Measurements from ENCODE around the gene ACTN4.

DNA sequence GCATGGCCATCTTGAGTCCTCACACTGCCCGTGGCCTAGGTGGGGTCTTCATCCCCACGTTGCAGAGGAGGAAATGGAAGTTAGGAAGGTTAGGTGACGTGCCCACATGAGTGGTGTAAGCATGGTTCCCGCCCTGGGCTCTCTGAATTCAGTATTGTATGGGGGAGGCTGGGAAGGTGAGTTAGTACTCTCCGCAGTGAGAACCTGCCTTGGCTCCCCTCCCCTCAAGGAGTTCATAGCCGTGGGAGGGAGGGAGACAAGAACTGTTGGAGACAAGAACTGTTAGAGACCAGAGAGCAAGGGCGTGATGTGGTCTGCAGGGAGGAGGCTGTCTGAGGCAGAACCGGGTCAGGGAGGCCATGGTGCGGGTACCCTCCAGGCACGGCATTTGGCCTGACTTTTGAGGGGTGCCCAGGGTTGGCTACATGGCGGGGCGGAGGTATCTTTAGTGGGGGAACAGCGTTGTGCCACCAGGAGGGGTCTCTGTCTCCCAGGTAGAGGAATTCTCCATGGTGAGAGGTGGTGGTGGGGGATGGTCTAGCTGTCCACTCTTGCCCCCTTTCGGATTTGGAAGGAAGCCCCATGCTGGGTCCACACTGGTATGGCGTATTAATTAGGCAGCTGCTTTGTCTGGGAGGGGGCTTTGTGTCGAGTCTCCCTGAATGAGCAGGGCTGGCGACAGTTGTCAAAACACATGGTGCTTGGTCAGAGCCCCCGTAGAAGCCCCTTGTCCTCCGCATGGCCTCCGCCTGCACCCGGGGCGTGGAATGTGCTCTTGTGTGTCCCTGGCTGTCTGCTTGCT, 51.0 kb downstream of the ACTN4 start:
- TF ChIP-seq, protein P1, sequence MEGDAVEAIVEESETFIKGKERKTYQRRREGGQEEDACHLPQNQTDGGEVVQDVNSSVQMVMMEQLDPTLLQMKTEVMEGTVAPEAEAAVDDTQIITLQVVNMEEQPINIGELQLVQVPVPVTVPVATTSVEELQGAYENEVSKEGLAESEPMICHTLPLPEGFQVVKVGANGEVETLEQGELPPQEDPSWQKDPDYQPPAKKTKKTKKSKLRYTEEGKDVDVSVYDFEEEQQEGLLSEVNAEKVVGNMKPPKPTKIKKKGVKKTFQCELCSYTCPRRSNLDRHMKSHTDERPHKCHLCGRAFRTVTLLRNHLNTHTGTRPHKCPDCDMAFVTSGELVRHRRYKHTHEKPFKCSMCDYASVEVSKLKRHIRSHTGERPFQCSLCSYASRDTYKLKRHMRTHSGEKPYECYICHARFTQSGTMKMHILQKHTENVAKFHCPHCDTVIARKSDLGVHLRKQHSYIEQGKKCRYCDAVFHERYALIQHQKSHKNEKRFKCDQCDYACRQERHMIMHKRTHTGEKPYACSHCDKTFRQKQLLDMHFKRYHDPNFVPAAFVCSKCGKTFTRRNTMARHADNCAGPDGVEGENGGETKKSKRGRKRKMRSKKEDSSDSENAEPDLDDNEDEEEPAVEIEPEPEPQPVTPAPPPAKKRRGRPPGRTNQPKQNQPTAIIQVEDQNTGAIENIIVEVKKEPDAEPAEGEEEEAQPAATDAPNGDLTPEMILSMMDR (IDR thresholded peaks at IDR 0.05), result no peak
- no peak for TF ChIP-seq POLR2A (IDR thresholded peaks at IDR 0.05)
